GM18508 (cell line): ENCODE measurements around the gene C9orf85.
"Not testable (repeated sequence)": the region's sequence is repeated elsewhere in the genome, so short reads cannot be mapped to it uniquely, and the experiment has no call there.

Experiments used
- ATAC-seq: cut with Tn5 transposase; IDR thresholded peaks from one replicate; pipeline ENCODE4 v1.9.1; 2021; ENCODE audit warnings: moderate number of reproducible peaks; ENCODE audit not compliant: insufficient read depth, unreplicated experiment

The C9orf85 gene

DNA sequence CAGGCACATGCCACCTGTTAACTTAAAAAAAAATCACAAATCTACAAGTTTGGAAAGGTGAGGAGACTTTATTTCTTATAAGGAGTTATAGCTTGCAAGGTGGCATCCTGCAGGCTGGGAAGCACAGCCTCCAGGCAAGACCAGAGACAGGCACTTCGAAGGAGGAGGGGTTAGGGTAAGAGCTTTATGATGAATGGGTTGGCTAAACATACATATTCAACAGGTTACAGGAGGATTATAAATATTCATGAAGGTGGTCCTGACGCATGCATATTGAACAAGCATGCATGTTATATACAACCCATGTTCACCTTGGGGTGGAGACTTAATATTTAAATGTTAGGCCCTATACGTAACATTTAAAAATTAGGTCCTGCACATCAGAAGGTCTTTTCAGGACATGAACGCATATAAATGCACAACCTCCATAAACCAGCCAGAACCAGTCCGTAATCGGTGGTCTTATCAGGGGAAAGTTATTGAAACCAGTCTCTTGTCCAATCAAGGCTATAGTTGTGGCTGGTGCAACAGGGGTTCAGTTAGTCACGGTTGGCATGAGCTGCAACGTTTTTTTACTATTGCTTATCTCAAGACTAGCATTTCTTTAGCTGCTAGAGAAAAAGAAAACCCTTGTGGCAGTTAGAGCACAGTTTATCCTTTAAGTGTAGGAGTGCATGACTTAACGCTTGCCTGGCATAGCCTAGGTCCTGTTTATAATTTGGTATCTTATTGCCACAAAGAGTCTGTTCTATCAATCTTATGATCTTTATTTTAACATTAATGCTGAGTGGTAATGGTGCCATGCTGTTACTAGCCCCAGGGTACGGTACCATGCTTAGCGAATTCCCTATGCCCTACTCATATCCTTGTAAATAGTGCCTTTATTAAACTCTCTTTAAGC lies 76.3 kb downstream of the C9orf85 start:
- no peak for ATAC-seq

DNA sequence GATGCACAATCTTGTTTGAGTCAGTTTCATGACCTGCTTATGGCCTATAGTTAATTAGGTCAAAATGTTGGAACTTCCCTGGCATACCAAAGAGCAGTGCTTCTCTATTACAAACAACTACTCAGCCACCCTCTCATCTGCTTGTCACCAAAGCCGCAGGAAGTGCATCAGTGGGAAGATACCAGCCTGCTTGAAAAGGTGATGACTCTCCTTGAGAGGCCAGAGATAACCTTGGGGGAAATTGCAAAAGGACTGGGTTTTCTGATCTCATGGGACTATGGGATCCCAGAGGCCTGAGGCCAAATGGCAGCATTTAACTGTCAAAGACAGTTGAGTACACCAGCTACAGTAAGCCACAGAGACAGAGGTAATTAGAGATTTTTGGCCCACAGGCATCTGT lies 79.0 kb downstream of the C9orf85 start:
- ATAC-seq = no peak

DNA sequence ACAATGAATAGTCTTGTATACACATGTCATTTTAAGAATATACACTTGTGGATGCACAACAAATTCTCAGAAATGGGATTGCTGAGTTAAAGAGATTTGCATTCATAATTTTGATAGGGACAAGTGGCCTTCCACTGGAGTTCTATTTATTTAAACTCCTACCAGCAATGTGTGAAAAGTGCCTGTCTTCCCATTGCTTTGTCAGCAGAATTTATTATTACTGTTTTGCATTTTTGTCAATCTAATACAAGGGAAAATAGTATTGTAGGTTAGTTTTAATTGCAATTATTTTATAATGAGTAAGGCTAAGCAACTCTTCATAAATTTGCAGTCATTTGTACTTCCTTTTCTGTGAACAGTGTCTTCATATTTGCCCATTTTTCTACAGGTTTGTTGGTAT lies 94.0 kb downstream of the C9orf85 start:
- no peak for ATAC-seq

DNA sequence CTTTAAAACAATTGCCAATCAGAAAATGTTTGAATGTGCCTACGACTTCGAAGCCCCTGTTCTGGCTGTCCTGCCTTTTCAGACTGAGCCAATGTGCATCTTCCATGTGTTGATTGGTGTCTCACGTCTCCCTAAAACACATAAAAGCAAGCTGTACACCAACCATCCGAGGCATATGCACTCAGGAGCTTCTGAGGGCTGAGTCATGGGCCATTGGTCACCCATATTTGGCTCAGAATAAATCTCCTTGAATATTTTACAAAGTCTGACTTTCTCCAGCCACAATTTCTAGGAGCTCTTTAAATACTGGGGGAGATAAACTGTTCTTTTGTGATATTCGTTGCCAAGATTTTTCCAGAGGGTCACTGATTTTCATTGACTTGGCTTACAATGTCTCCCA lies 95.1 kb downstream of the C9orf85 start:
- ATAC-seq = no peak

DNA sequence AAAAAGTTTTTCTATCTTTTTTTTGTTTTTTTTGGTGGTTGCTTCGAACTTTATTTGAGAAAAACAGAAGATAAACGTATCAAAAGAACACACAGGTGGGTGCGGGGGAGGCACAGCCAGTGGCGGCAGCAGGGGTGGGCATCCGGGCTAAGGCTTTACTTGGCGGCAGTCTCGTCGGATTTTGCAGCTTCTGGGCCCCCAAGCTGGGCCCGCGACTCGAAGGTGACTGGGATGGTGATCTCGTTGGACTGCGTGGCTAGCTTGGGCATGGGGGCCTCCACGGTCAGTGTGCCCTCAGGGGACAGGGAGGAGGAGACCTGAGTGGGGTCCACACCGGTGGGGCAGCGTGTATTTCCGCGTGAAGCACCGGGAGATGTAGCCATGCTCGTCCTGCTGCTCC lies 96.3 kb downstream of the C9orf85 start:
- not testable (repeated sequence) for ATAC-seq

DNA sequence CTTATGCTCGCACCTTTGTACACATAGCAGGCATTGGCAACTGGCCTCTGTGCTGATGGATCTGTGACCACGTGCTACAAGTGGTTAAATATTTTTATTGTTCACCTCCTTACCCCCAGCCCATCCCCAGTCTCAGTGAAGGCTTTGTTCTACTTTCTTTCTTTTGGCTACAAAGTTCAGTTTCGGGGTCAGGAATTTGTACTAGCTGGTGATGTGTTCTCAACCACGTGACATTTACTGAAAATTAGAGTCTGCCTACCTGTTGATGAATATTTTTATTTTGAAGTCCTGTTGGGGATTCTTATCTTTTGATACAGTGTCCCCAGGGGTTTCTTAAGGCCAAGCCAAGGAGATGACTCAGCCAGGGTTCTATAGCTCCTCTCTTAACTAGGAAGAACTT lies 101.2 kb downstream of the C9orf85 start:
- ATAC-seq = no peak

DNA sequence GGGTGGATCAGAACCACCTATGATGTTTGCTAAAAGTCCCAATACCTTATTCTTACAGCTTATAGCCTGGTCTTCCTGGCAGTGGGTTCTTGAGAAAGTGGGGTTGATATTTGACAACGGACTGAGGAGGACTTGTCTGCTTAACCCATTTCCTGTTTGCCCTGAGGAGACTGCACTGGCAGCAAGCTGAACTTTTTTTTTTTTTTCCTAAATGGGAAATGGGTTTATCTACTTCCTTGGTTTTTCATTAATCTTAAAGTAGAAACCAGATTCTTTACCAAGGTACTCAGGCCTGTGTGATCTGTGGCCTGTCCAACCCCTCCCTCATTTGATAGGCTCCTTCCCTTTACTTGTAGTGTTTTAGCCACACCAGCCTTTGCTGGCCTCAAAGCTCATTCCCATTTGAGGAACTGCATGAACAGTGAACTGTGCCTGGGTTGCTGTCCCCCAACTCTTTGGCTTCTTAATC lies 101.9 kb downstream of the C9orf85 start:
- no peak for ATAC-seq

DNA sequence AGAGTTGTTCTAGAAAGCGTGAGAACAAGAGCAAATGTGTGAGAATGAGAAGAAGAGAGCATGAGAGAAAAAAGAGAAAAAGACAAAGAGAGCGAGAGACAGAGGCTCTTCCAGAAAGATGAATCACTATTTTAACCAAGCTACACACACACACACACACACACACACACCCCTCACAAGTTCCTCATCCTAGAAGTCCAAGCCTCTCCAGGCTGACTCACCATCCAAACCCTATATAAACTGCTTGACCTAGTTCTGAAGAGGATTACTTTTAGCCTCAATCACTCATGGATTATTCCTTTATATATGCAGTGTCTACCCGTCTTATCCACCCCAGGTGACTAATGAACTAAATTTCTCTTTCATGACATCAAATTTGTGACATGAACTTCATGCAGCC lies 111.4 kb downstream of the C9orf85 start:
- ATAC-seq = no peak
